GM19351 (cell line): ENCODE data around the gene CAMK2B.

Experiments used
- ATAC-seq: cut with Tn5 transposase; IDR thresholded peaks from one replicate; pipeline ENCODE4 v1.9.1; 2021; ENCODE audit warnings: mild to moderate bottlenecking, moderate library complexity; ENCODE audit not compliant: unreplicated experiment

Gene CAMK2B

GRCh38 chr7:44325201-44325671 lies at the start of gene CAMK2B:
Gene CAMK2B, minus strand, starts transcription at chr7:44325594. Its CDS starts 173 bp downstream, at chr7:44325421.
- ATAC-seq: no peak

GRCh38 chr7:44374007-44374763 lies 48.8 kb upstream of the CAMK2B start:
- ATAC-seq: no peak

- no peak for ATAC-seq
Observed at GRCh38 chr7:44373418-44373740, 48.0 kb upstream of the CAMK2B start.

GRCh38 chr7:44372560-44373417 lies 47.4 kb upstream of the CAMK2B start:
- no peak for ATAC-seq

- no peak for ATAC-seq
Observed at GRCh38 chr7:44368885-44369284, 43.5 kb upstream of the CAMK2B start.

- no peak for ATAC-seq
Observed at GRCh38 chr7:44368455-44368854, 43.1 kb upstream of the CAMK2B start.

- ATAC-seq: no peak
Observed at GRCh38 chr7:44367475-44368043, 42.2 kb upstream of the CAMK2B start.

- no peak for ATAC-seq
Observed at GRCh38 chr7:44366986-44367385, 41.6 kb upstream of the CAMK2B start.

- ATAC-seq: no peak
Observed at GRCh38 chr7:44353668-44354067, 28.3 kb upstream of the CAMK2B start.

- no peak for ATAC-seq
Observed at GRCh38 chr7:44348851-44349781, 23.7 kb upstream of the CAMK2B start.

GRCh38 chr7:44348300-44348699 lies 22.9 kb upstream of the CAMK2B start:
- no peak for ATAC-seq

GRCh38 chr7:44347546-44348114 lies 22.2 kb upstream of the CAMK2B start:
- no peak for ATAC-seq

GRCh38 chr7:44346063-44346462 lies 20.7 kb upstream of the CAMK2B start:
- no peak for ATAC-seq

GRCh38 chr7:44341401-44341800 lies 16.0 kb upstream of the CAMK2B start:
- ATAC-seq: no peak

GRCh38 chr7:44338600-44338999 lies 13.2 kb upstream of the CAMK2B start:
- ATAC-seq: peak; percentile 44

- ATAC-seq: no peak
Observed at GRCh38 chr7:44336491-44336890, 11.1 kb upstream of the CAMK2B start.

- ATAC-seq: no peak
Observed at GRCh38 chr7:44335184-44335583, 9.8 kb upstream of the CAMK2B start.

- no peak for ATAC-seq
Observed at GRCh38 chr7:44334734-44335097, 9.3 kb upstream of the CAMK2B start.

GRCh38 chr7:44333911-44334733 lies 8.7 kb upstream of the CAMK2B start:
- no peak for ATAC-seq

GRCh38 chr7:44331682-44332081 lies 6.3 kb upstream of the CAMK2B start:
- no peak for ATAC-seq
